ENCODE measurements around the gene CHRNB2. TPM values are rescaled to one million over a fixed set of nuclear protein-coding genes. Genes with fewer than 3 reads are reported as not detected.

The CHRNB2 gene
- total and polyA plus RNA-seq, 12 donors = 0.03 to 0.13 (median 0.06) TPM; not detected in 8

DNA sequence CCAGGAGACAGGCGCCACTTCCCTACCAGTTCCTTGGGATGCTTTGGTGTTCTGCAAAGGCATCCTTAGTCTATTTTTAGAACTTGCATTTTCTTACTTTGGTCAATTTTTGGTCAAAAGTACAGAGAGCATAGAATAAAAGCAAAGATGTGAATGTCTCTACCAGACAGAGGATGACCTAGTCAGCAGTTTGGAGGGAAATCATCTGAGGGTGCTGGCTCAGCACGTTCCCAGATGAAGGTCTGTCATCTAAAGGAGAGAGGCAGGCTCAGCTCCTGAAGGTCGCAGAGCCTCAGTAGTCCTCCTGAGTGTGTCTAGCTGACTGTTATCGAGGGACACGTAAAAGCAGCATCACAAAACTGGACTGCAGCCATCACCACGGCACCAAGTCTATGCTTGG is 15.3 kb downstream of the CHRNB2 start:
- H3K4me1 ChIP-seq = peaks cover 4 to 36% (median 15%) of the 10 kb centered on the region in 9 donors
- H3K36me3 ChIP-seq = peaks cover 9 to 100% (median 81%) of the 10 kb centered on the region in 9 donors
- intact Hi-C loops (cut with DNase I) = no loop called here
- H3K27ac ChIP-seq = no peak overlapping the region
- 74 to 86% methylated on average over 6 of the region's 6 CpGs for WGBS, 2 donors
- H3K4me3 ChIP-seq = no peak overlapping the region
- TF ChIP-seq, protein P1, sequence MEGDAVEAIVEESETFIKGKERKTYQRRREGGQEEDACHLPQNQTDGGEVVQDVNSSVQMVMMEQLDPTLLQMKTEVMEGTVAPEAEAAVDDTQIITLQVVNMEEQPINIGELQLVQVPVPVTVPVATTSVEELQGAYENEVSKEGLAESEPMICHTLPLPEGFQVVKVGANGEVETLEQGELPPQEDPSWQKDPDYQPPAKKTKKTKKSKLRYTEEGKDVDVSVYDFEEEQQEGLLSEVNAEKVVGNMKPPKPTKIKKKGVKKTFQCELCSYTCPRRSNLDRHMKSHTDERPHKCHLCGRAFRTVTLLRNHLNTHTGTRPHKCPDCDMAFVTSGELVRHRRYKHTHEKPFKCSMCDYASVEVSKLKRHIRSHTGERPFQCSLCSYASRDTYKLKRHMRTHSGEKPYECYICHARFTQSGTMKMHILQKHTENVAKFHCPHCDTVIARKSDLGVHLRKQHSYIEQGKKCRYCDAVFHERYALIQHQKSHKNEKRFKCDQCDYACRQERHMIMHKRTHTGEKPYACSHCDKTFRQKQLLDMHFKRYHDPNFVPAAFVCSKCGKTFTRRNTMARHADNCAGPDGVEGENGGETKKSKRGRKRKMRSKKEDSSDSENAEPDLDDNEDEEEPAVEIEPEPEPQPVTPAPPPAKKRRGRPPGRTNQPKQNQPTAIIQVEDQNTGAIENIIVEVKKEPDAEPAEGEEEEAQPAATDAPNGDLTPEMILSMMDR (IDR thresholded peaks at IDR 0.05) = no peak
- H3K27me3 ChIP-seq = no peaks in the 10 kb centered on the region
- no peaks in the 10 kb centered on the region for H3K9me3 ChIP-seq
- ATAC-seq (no peak), DNase-seq (no peak)

DNA sequence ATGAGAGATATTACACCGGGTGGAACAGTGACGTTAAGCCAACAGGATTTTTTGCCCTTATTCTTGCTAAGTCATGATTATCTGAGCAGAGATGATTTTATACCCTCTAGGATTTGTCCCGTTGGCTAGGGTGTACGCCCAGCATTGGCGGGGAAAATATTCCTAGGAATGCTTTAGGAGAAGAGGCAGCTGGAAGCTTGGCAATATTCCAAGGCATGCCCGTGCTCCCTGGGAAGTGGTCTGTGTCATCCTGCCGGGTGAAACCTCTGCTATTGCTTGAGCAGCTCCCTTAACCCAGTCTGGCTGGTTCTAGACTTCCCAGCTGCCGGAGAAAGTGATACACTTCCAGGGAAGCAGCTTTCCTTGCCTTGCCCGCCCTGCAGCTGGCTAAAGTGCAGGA is 16.2 kb downstream of the CHRNB2 start:
- TF ChIP-seq, protein P1 (IDR thresholded peaks at IDR 0.05) = no peak
- DNase-seq (no peak), ATAC-seq (peak in 1 of 8 donors; percentile 43)
- 45 to 52% methylated on average over 9 of the region's 9 CpGs for WGBS, 2 donors
- Histone ChIP-seq H3K36me3 (peaks cover 9 to 100% (median 90%) of the 10 kb centered on the region in 9 donors), H3K27ac (no peak overlapping the region), H3K4me1 (peaks cover 0 to 27% (median 10%) of the 10 kb centered on the region in 9 donors), H3K9me3 (no peaks in the 10 kb centered on the region), H3K27me3 (no peaks in the 10 kb centered on the region), H3K4me3 (no peak overlapping the region)
- intact Hi-C loops (cut with DNase I) = no loop called here

DNA sequence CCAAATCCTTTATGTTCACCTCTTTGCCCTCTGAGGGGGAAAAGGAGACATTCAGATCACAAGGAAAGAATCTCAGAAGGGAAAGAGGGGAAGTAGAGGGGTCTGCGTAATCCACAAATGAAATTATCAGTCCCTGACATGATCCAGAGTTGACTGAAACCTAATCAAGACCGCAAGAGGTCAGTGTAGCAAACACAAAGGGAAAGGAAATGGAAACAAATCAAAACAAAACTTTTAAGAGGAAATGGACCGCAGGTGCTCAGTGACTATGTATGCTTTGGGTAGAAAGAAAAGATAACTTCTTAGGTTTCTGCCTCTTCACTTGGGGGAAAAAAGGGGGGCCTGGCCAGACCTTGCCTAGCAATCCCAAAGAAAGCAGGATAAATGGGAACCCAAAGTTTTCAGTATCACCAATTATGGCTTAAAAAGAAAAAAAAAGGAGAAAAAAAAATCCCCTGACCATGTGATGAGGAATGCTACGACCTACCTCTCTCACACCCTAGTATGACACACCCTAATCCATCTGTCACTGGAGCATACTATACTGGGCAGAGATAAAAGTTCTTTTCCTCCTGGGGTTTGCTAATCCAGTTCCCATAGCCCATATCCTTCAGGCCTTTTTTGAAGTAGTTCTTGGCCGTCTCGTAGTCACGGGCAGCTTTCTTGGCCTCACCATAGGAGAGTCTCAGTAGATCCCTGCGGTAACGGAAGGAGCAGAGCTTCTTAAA is 16.9 kb downstream of the CHRNB2 start:
- intact Hi-C loops (cut with DNase I) = no loop called here
- Histone ChIP-seq H3K27ac (no peak overlapping the region), H3K4me1 (peaks cover 0 to 21% (median 8%) of the 10 kb centered on the region in 9 donors)

DNA sequence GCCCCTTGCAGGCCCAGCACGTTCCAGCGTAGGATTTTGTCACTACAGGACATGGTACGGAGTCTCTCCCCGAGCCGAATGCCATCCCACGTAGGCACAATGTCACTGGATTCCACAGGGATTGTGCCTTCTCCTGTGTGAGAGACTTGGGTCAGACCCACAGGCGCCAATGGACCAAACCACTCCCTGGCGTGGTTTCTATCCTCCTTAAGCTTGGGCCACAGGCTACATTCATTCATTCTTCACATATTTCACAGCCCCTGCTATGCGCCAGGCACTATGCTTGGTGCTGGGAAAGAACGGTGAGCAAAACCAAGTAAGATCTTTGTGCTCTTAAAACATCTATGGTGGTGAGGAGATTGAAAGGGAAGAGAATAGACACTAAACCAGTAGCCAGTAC is 18.7 kb downstream of the CHRNB2 start:
- intact Hi-C loops (cut with DNase I) = no loop called here
- TF ChIP-seq, protein P1 (IDR thresholded peaks at IDR 0.05) = no peak
- no peak overlapping the region for H3K27ac ChIP-seq
- WGBS, 2 donors = 85 to 88% methylated on average over 10 of the region's 10 CpGs
- ATAC-seq = no peak
- H3K36me3 ChIP-seq = peaks cover 9 to 100% (median 95%) of the 10 kb centered on the region in 9 donors
- peaks cover 0 to 17% (median 8%) of the 10 kb centered on the region in 9 donors for H3K4me1 ChIP-seq
- no peak for DNase-seq
- no peaks in the 10 kb centered on the region for H3K27me3 ChIP-seq
- H3K9me3 ChIP-seq = no peaks in the 10 kb centered on the region
- no peak overlapping the region for H3K4me3 ChIP-seq

More for the DNA sequence above, 16.9 kb downstream of the CHRNB2 start:
- ATAC-seq (no peak), DNase-seq (no peak)
- no peak overlapping the region for H3K4me3 ChIP-seq
- 71 to 77% methylated on average over 9 of the region's 9 CpGs for WGBS, 2 donors
- TF ChIP-seq, protein P1 (IDR thresholded peaks at IDR 0.05) = peak in 1 of 9 donors; percentile 22
- H3K36me3 ChIP-seq = peaks cover 9 to 100% (median 92%) of the 10 kb centered on the region in 9 donors
- H3K9me3 ChIP-seq = no peaks in the 10 kb centered on the region
- H3K27me3 ChIP-seq = no peaks in the 10 kb centered on the region
